GM12892 (cell line): ENCODE measurements around the gene BCDIN3D.

Source experiments
- POLR2A ChIP-seq: IDR thresholded peaks from 2 replicates; pipeline ENCODE4 v1.6.1; 2011; ENCODE audit warnings: low read depth, low read length, control low read depth
- TAF1 ChIP-seq: IDR thresholded peaks from 2 replicates; pipeline ENCODE4 v1.6.1; 2011; ENCODE audit warnings: low read depth, mild to moderate bottlenecking, control low read depth, low read length, borderline replicate concordance

DNA sequence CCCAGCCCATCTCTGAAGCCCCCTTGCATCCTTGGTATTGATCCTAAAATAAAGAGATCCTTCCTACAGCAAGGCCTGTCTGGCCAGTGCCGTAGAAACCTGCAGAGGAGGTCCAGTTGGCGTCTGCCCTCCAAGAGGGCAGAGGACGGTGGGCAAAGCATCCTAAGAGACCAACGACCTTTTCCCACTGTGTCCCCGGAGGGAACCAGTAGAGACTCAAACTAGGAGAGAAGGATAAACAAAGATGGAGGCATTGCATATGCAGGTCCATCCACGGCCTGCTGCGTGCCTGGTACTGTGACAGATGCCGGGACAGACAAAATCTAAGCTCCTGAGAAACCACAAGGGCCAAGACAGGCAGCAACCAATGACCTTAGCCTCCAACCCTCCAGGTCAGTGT lies 18.5 kb downstream of the BCDIN3D start:
- no peak for TF ChIP-seq POLR2A
- TF ChIP-seq TAF1, result no peak
